H1 (cell line): Measurements from ENCODE around the gene RHBDL2. TPM values are rescaled to one million over a fixed set of nuclear protein-coding genes. Genes with fewer than 3 reads are reported as not detected.

Experiments used
- CHD7 ChIP-seq: fragments of 300-600 bp; sonication (generic); IDR thresholded peaks from 2 replicates; pipeline ENCODE4 v1.7.1; 2012; ENCODE audit warnings: low read length, moderate library complexity, mild to moderate bottlenecking, inconsistent platforms; ENCODE audit not compliant: insufficient replicate concordance
- EP300 ChIP-seq, 2 experiments: IDR thresholded peaks; 1 replicate in 1 of 2; 2 replicates in 1 of 2; pipeline ENCODE4 v1.6.1; 2011 to 2012; ENCODE audit warnings: low read depth in 2 of 2, low read length in 2 of 2, mild to moderate bottlenecking in 2 of 2, borderline replicate concordance in 1 of 2, inconsistent platforms in 1 of 2, moderate library complexity in 1 of 2
- FOSL1 ChIP-seq: IDR thresholded peaks from 2 replicates; pipeline ENCODE4 v1.6.1; 2011; ENCODE audit warnings: mild to moderate bottlenecking, low read depth, low read length, moderate library complexity; ENCODE audit not compliant: insufficient read depth
- POU5F1 ChIP-seq: IDR thresholded peaks from 2 replicates; pipeline ENCODE4 v1.6.1; 2011; ENCODE audit warnings: low read depth, mild to moderate bottlenecking, low read length, moderate library complexity
- RFX5 ChIP-seq: IDR thresholded peaks from 2 replicates; pipeline ENCODE4 v1.6.1; 2011; ENCODE audit warnings: low read depth, low read length, improper control_type of control experiment, borderline replicate concordance
- TAF7 ChIP-seq: optimal IDR thresholded peaks from 2 replicates; pipeline ENCODE3; 2011; ENCODE audit warnings: low read depth, mild to moderate bottlenecking, inconsistent platforms, low read length, moderate library complexity, borderline replicate concordance
- polyA plus RNA-seq, 7 experiments: library from polyadenylated mRNA; depleted of rRNA in 3 of 7; stranded (reverse) in 5 of 7; unstranded in 2 of 7; fragments of >200 nt in 5 of 7; fragments of 200-250 nt in 2 of 7; gene quantifications; 1 replicate in 5 of 7; 2 replicates in 1 of 7; 4 replicates in 1 of 7; pipeline versions ENCODE4 v1.2.1 to v1.2.3, GENCODE V29; 2011 to 2013; ENCODE audit warnings: missing spikeins in 2 of 7, mixed read lengths in 2 of 7
- total RNA-seq: library from RNA; stranded (reverse); fragmentation: NEBNext Ultra II Directional; extraction: Animal tissue kit (Norgen Biotek cat#: 25700); gene quantifications from 2 replicates; pipeline ENCODE4 v1.2.1, GENCODE V29; 2021
- TF ChIP-seq, protein P1 (sequence below): IDR thresholded peaks from 2 replicates; pipeline ENCODE4 v1.6.1; 2012; ENCODE audit warnings: inconsistent platforms

Gene RHBDL2
- total and polyA plus RNA-seq, 2 of the 8 experiments (the other 6 are each of a cell fraction or from before 2014, with no cell fraction given), result 0.42 to 0.84 TPM

- TF ChIP-seq CHD7 (no peak), FOSL1 (no peak), EP300 (IDR thresholded peaks at IDR 0.05; ENCODE audit: borderline replicate concordance in 1 of 2, low read depth in 2 of 2, low read length in 2 of 2) (no peak), RFX5 (no peak), POU5F1 (no peak), TAF7 (no peak)
- TF ChIP-seq, protein P1, sequence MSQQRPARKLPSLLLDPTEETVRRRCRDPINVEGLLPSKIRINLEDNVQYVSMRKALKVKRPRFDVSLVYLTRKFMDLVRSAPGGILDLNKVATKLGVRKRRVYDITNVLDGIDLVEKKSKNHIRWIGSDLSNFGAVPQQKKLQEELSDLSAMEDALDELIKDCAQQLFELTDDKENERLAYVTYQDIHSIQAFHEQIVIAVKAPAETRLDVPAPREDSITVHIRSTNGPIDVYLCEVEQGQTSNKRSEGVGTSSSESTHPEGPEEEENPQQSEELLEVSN, result no peak
These were observed 24.3 kb downstream of the RHBDL2 start (continued) for GRCh38 chr1:38917337-38917736.
